Endothelial cell (in vitro differentiated cells): ENCODE data around the gene AP4M1. TPM values are rescaled to one million over a fixed set of nuclear protein-coding genes. Genes with fewer than 3 reads are reported as not detected.
A peak's percentile ranks its signal among the peaks of the same experiment; 100 is the strongest.

Source experiments
- DNase-seq: peaks from one replicate; pipeline ENCODE4 v3.0.0; 2021; ENCODE audit warnings: low spot score
- H3K27ac Mint-ChIP-seq: one replicate; pipeline ENCODE4 v1.8.0; 2021; ENCODE audit warnings: mixed read lengths, inconsistent platforms; ENCODE audit not compliant: unreplicated experiment
- H3K27me3 Mint-ChIP-seq: one replicate; pipeline ENCODE4 v1.8.0; 2021; ENCODE audit warnings: mild to moderate bottlenecking, moderate library complexity, mixed read lengths, inconsistent platforms; ENCODE audit not compliant: unreplicated experiment
- H3K36me3 Mint-ChIP-seq: one replicate; pipeline ENCODE4 v1.8.0; 2021; ENCODE audit warnings: mild to moderate bottlenecking, low read depth, mixed read lengths, inconsistent platforms; ENCODE audit not compliant: unreplicated experiment
- H3K4me1 Mint-ChIP-seq: one replicate; pipeline ENCODE4 v1.8.0; 2021; ENCODE audit warnings: mild to moderate bottlenecking, mixed read lengths, inconsistent platforms; ENCODE audit not compliant: unreplicated experiment
- H3K4me3 Mint-ChIP-seq: one replicate; pipeline ENCODE4 v1.8.0; 2021; ENCODE audit warnings: mild to moderate bottlenecking, mixed read lengths, inconsistent platforms; ENCODE audit not compliant: unreplicated experiment
- H3K9me3 Mint-ChIP-seq: one replicate; pipeline ENCODE4 v1.8.0; 2021; ENCODE audit warnings: mixed read lengths, inconsistent platforms; ENCODE audit not compliant: unreplicated experiment
- CTCF ChIP-seq: fragments of 200-600 bp; sonication (generic); IDR thresholded peaks from one replicate; pipeline ENCODE4 v1.5.0; 2021; ENCODE audit warnings: antibody characterized with exemption; ENCODE audit not compliant: unreplicated experiment
- total RNA-seq: library from RNA; stranded (reverse); fragmentation: NEBNext Ultra II Directional; extraction: Animal tissue kit (Norgen Biotek cat#: 25700); gene quantifications from one replicate; pipeline ENCODE4 v1.2.1, GENCODE V29; 2021; ENCODE audit not compliant: unreplicated experiment

Gene AP4M1
- total RNA-seq, 1 donor from 2014 or later = 17.8 TPM

- H3K36me3 Mint-ChIP-seq = peaks cover 29% of the 10 kb centered on the region
- peak overlapping the region; percentile 51 for H3K4me3 Mint-ChIP-seq
- TF ChIP-seq CTCF = no peak
Measured at GRCh38 chr7:100115026-100115425, 13.6 kb downstream of the AP4M1 start.

GRCh38 chr7:100118388-100119071, 17.1 kb downstream of the AP4M1 start:
- H3K4me1 Mint-ChIP-seq = peaks cover 21% of the 10 kb centered on the region
- H3K9me3 Mint-ChIP-seq = no peaks in the 10 kb centered on the region
- H3K27me3 Mint-ChIP-seq = peaks cover 7% of the 10 kb centered on the region
- no peak for TF ChIP-seq CTCF
- peak overlapping the region; percentile 96 for H3K27ac Mint-ChIP-seq
- H3K4me3 Mint-ChIP-seq = peak overlapping the region; percentile 99
- no peak for DNase-seq
- peaks cover 8% of the 10 kb centered on the region for H3K36me3 Mint-ChIP-seq

More at GRCh38 chr7:100115026-100115425, 13.6 kb downstream of the AP4M1 start:
- no peak overlapping the region for H3K27ac Mint-ChIP-seq
- peaks cover 6% of the 10 kb centered on the region for H3K27me3 Mint-ChIP-seq
- peaks cover 13% of the 10 kb centered on the region for H3K4me1 Mint-ChIP-seq
- H3K9me3 Mint-ChIP-seq = no peaks in the 10 kb centered on the region
- no peak for DNase-seq

DNA sequence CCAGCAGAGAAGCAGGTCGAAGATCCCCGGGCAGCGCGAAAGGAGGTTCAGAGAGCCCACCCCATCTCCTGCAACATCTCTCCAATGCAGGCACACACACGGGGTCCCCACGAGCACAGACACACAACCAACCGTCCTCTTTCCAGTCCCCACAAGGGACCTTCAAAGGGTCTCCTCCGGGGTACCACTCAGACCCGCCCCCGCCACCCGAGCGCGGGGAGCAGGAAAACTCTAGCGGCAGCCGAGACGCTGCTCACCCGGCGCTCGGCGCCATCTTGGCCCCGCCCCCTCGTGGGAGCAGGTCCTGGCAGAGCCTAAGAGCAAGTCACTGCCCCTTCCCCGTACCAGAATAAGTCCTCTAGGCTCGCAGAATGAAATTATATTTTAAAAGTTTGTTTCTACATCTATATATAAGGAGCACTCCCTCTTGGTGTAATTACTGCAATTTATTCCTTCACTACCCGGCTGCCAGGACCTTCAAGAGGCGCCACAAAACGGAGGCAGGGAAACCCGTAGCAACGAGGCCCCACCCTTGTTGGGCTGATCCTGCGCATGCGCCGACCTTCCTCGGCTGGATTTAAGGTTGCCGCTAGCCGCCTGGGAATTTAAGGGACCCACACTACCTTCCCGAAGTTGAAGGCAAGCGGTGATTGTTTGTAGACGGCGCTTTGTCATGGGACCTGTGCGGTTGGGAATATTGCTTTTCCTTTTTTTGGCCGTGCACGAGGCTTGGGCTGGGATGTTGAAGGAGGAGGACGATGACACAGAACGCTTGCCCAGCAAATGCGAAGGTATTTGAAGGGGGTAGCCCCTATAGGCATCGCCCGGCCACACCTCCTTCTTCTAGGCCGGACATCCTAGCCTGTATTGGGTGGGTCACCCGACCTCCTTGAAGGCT, 17.9 kb downstream of the AP4M1 start, which contains the start of the genes CNPY4 and TAF6:
CNPY4 (plus strand) TSS at position 563 of the 898 bp plus-strand sequence; CDS start at position 674, 111 bp downstream.
TAF6 (minus strand) TSS at position 287 of the 898 bp plus-strand sequence. CDS start 5,149 bp downstream, outside the sequence.
- peaks cover 23% of the 10 kb centered on the region for H3K4me1 Mint-ChIP-seq
- TF ChIP-seq CTCF = no peak
- peaks cover 10% of the 10 kb centered on the region for H3K36me3 Mint-ChIP-seq
- peak within 1 kb of the TSS; percentile 96 for H3K27ac Mint-ChIP-seq
- H3K9me3 Mint-ChIP-seq = no peaks in the 10 kb centered on the region
- DNase-seq = peak; percentile 89
- H3K27me3 Mint-ChIP-seq = peaks cover 7% of the 10 kb centered on the region
- peak within 1 kb of the TSS; percentile 99 for H3K4me3 Mint-ChIP-seq

DNA sequence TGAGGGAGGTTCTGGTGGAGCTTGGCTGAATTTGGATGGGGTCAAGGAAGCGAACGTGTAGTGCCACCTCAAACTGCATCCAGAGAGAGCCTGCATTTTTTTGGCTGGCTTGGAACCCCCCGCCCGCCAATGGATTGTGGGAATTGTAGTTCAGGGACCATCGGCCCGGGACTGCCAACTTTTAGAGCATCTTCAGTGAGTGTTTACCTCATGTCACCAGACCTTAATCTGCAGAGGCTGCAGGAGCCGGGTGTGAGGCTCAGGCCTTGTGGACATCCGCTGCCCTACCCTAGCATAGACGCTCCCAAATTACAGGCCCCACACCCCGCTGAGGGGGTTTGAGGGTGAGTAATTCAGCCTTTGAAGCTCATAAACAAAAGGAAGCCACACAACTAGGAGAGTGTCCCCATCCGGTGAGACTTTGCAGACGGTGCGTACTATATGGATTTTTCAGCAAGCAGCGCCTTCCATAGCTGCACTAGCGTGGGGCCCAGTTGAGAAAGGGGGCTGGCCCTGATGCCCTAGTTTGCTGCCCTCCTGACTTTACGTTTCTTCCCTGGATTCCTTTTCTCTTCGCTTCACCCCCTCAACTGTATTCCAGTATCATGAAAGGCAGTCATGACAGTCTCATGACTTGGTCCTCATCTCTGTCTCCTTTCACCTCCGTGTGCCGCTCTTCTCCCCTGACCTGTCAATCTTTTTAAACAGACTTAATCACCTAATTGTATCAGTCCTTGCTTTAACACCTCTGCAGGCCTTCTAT, 18.7 kb downstream of the AP4M1 start:
- peak overlapping the region; percentile 99 for H3K4me3 Mint-ChIP-seq
- H3K36me3 Mint-ChIP-seq = peaks cover 13% of the 10 kb centered on the region
- peak overlapping the region; percentile 96 for H3K27ac Mint-ChIP-seq
- peaks cover 31% of the 10 kb centered on the region for H3K4me1 Mint-ChIP-seq
- H3K9me3 Mint-ChIP-seq = no peaks in the 10 kb centered on the region
- TF ChIP-seq CTCF = no peak
- peak; percentile 70 for DNase-seq
- H3K27me3 Mint-ChIP-seq = peaks cover 9% of the 10 kb centered on the region
